Kidney (tissue), 14 donors: ENCODE measurements around the gene YARS1. TPM values are rescaled to one million over a fixed set of nuclear protein-coding genes. Genes with fewer than 3 reads are reported as not detected.

Experiments used
- DNase-seq, 5 donors: peaks; one replicate each; pipeline ENCODE4 v3.0.0-alpha.2; 2013 to 2020
- FAIRE-seq: peaks from 2 replicates; lab custom pipeline; 2012; peaks lifted over from hg19 to GRCh38; lab: Jason Lieb, UNC
- H3K27ac ChIP-seq, 2 donors: one replicate each; pipeline ENCODE4 v1.7.0; 2013; ENCODE audit warnings: low read depth in 2 of 2, low read length in 2 of 2, inconsistent platforms in 1 of 2
- H3K27me3 ChIP-seq: one replicate; pipeline ENCODE4 v1.7.1; 2013; ENCODE audit warnings: low read length, inconsistent platforms; ENCODE audit not compliant: control insufficient read depth, insufficient read depth
- H3K36me3 ChIP-seq, 3 donors: one replicate each; pipeline versions ENCODE4 v1.7.0 to v1.7.1; 2013; ENCODE audit warnings: low read length in 3 of 3, control low read depth in 1 of 3, inconsistent platforms in 1 of 3; ENCODE audit not compliant: insufficient read depth in 3 of 3, control insufficient read depth in 2 of 3
- H3K4me1 ChIP-seq, 3 donors: one replicate each; pipeline versions ENCODE4 v1.7.0 to v1.7.1; 2013; ENCODE audit warnings: low read length in 3 of 3, inconsistent platforms in 1 of 3, low read depth in 1 of 3; ENCODE audit not compliant: control insufficient read depth in 2 of 3, insufficient read depth in 2 of 3
- H3K4me3 ChIP-seq, 3 donors: one replicate each; pipeline versions ENCODE4 v1.7.0 to v1.8.1; 2013; ENCODE audit warnings: low read length in 3 of 3, control low read depth in 1 of 3, inconsistent platforms in 1 of 3
- H3K9ac ChIP-seq, 3 donors: one replicate each; pipeline versions ENCODE4 v1.7.0 to v1.7.1; 2013; ENCODE audit warnings: low read length in 3 of 3, control low read depth in 1 of 3, inconsistent platforms in 1 of 3
- H3K9me3 ChIP-seq, 3 donors: one replicate each; pipeline versions ENCODE4 v1.7.0 to v1.7.1; 2013; ENCODE audit warnings: low read length in 3 of 3, control low read depth in 1 of 3, inconsistent platforms in 1 of 3; ENCODE audit not compliant: control insufficient read depth in 2 of 3, insufficient read depth in 1 of 3
- CTCF ChIP-seq: IDR thresholded peaks from 3 replicates; pipeline ENCODE4 v1.5.1; 2012; ENCODE audit warnings: mild to moderate bottlenecking, moderate library complexity, borderline replicate concordance; ENCODE audit not compliant: insufficient read depth; ENCODE audit errors: extremely low read depth
- intact Hi-C: fragments of 100-400 bp; cut with DNase I; formaldehyde crosslinking; loops from one replicate; pipeline ENCODE4 v1.11.1; 2022
- polyA plus RNA-seq: library from polyadenylated mRNA; stranded (reverse); fragments of 350-450 nt; fragmentation: Illumina TruSeq; extraction: RNeasy Lipid Tissue Mini Kit (QIAGEN cat#74804); gene quantifications from one replicate; pipeline ENCODE4 v1.2.3, GENCODE V29; 2014; ENCODE audit warnings: low read depth, low replicate concordance; ENCODE audit not compliant: insufficient read depth
- total RNA-seq: library from RNA; stranded (reverse); fragmentation: NEBNext Ultra II Directional; extraction: Animal tissue kit (Norgen Biotek cat#: 25700); gene quantifications from one replicate; pipeline ENCODE4 v1.2.1, GENCODE V29; 2021
- donor health status: control.
- donor health status: control.
- donor health status: control.
- donor health status: control.
- donor health status: control.
- donor health status: DM: yes; HTN: yes; CAD: no.
- donor health status: Normal renal cell carcinoma (clear cell type).

Gene YARS1
- total and polyA plus RNA-seq, 2 donors from 2014 or later = 24.8 to 86.1 TPM

DNA sequence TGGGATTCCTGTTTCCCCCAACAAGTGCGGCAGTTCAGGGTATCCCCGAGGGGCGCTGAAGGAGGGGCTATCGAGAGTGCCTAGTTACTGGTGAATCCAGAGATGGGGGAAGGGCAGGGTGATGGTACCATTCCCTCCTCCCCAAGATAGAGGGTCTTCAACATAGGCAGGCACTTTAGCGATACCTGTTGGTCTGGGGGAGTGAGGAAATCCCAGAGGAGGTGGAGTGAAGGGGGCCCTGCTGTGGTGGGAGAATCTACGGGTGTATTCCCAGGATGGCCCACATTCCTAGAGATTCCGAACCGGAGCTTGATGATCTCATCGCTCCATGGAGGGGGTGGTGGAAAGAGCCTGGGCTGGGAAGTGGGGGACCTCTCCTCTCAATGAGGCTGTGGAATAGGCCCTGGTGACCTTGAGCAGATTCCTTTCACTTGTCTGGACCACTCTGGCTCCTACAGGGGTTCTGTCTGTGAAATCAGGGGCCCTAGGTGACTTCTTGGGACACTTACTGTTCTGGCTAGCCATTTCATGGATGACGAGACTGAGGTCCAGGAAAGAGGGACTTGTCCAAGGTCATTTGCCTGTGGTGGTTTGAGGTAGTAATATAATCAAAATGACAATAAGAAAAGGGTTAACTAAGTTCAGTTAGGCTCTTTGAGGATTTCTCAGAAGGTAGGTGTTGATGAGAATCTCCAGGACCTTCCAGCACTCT is 61.9 kb downstream of the YARS1 start:
- Histone ChIP-seq H3K27ac (peak overlapping the region; percentile 75 to 87), H3K27me3 (no peaks in the 10 kb centered on the region), H3K4me3 (peak overlapping the region; percentile 29 to 80 (median 54)), H3K9ac (peak overlapping the region; percentile 35 to 94 (median 50)), H3K4me1 (peaks cover 5 to 36% (median 26%) of the 10 kb centered on the region in 3 donors), H3K9me3 (no peaks in the 10 kb centered on the region), H3K36me3 (no peaks in the 10 kb centered on the region)
- DNase-seq (peak in 2 of 5 donors; percentile 72 to 75), FAIRE-seq (no peak)
- intact Hi-C loops = no loop called here
- TF ChIP-seq CTCF = no peak

GRCh38 chr1:32754317-32755097 is 62.7 kb downstream of the YARS1 start:
- Histone ChIP-seq H3K9ac (peak overlapping the region; percentile 58 to 94 (median 86)), H3K9me3 (no peaks in the 10 kb centered on the region), H3K27me3 (no peaks in the 10 kb centered on the region), H3K36me3 (no peaks in the 10 kb centered on the region), H3K4me1 (peaks cover 5 to 35% (median 20%) of the 10 kb centered on the region in 3 donors), H3K27ac (peak overlapping the region; percentile 87 to 89), H3K4me3 (peak overlapping the region; percentile 80 to 99 (median 87))
- TF ChIP-seq CTCF = no peak
- intact Hi-C loops = no loop called here
- FAIRE-seq (no peak), DNase-seq (peak; percentile 84 to 93 (median 90))

GRCh38 chr1:32753532-32754316 is 63.4 kb downstream of the YARS1 start:
- Histone ChIP-seq H3K27ac (peak overlapping the region; percentile 87 to 89), H3K9ac (peak overlapping the region; percentile 58 to 86 (median 83)), H3K36me3 (no peaks in the 10 kb centered on the region), H3K4me3 (peak overlapping the region; percentile 80 to 99 (median 87)), H3K27me3 (no peaks in the 10 kb centered on the region), H3K9me3 (no peaks in the 10 kb centered on the region), H3K4me1 (peaks cover 0 to 27% (median 12%) of the 10 kb centered on the region in 3 donors)
- intact Hi-C loops = no loop called here
- TF ChIP-seq CTCF = no peak
- peak; percentile 86 to 96 (median 91) for DNase-seq
- no peak for FAIRE-seq
